ENCODE data around the gene MAP3K6. TPM values are rescaled to one million over a fixed set of nuclear protein-coding genes. Genes with fewer than 3 reads are reported as not detected.
A peak's percentile ranks its signal among the peaks of the same experiment; 100 is the strongest.

The MAP3K6 gene
- total RNA-seq, 4 donors from 2014 or later: 13.5 to 35.5 (median 24.4) TPM

DNA sequence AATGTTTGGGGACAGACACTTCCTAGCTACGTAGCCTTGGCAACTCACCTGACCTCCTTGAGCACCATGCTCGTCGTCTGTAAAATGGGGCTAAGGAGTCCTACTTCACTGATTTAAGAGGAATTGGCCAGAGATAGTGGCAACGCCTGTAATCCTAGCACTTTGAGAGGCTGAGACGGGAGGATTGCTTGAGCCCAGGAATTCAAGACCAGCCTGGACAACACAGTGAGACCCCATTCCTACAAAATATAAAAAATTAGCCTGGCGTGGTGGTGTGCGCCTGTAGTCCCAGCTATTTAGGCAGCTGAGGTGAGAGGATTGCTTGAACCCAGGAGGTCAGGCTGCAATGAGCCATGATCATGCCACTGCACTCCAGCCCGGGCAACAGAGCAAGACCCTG is 20.4 kb downstream of the MAP3K6 start:
- 88% methylated on average over 3 to 8 of the region's 8 CpGs for WGBS, 2 donors (ENCODE audit: low coverage in 1 of 2)

DNA sequence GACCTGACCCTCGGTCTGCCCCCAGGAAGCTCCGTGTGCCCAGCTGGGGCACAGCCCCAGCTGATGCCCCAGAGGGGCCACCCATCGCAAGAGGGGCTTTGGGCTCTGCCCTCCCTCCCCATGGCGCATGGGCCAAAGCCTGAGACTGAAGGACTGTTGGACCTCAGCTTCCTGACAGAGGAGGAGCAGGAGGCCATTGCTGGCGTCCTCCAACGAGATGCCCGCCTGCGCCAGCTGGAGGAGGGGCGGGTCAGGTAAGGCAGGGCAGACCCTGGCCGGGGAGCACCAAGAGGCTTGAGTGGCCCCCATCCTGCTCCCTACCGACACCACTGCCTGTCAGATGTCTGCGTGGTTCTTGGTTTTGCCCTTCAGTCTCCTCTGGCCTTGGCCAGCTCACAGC is 21.5 kb downstream of the MAP3K6 start:
- intact Hi-C loops (cut with DNase I; ENCODE audit: low total_unique reads): no loop called here
- H3K27ac ChIP-seq: no peak overlapping the region
- in situ Hi-C loops (cut with MboI; ENCODE audit: low pct_ligation_motif_present in 1 of 4, low pct_unique_long_range_greater_than_20kb in 1 of 4, low sequenced_read_pairs in 3 of 4): no loop called here
- H3K27me3 ChIP-seq: no peaks in the 10 kb centered on the region
- peaks cover 7 to 30% (median 23%) of the 10 kb centered on the region in 4 donors for H3K4me1 ChIP-seq
- TF ChIP-seq, protein P1, sequence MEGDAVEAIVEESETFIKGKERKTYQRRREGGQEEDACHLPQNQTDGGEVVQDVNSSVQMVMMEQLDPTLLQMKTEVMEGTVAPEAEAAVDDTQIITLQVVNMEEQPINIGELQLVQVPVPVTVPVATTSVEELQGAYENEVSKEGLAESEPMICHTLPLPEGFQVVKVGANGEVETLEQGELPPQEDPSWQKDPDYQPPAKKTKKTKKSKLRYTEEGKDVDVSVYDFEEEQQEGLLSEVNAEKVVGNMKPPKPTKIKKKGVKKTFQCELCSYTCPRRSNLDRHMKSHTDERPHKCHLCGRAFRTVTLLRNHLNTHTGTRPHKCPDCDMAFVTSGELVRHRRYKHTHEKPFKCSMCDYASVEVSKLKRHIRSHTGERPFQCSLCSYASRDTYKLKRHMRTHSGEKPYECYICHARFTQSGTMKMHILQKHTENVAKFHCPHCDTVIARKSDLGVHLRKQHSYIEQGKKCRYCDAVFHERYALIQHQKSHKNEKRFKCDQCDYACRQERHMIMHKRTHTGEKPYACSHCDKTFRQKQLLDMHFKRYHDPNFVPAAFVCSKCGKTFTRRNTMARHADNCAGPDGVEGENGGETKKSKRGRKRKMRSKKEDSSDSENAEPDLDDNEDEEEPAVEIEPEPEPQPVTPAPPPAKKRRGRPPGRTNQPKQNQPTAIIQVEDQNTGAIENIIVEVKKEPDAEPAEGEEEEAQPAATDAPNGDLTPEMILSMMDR (IDR thresholded peaks at IDR 0.05): no peak
- TF ChIP-seq EP300 (IDR thresholded peaks at IDR 0.05; ENCODE audit: low read depth) (no peak), POLR2A (IDR thresholded peaks at IDR 0.05) (no peak), POLR2AphosphoS5 (IDR thresholded peaks at IDR 0.05) (no peak)
- DNase-seq: no peak
- no peaks in the 10 kb centered on the region for H3K36me3 ChIP-seq
- 88% methylated on average over 11 of the region's 12 CpGs; no CpG with 5 or more reads in 1 of the 2 donors for WGBS, 2 donors (ENCODE audit: low coverage in 1 of 2)
- H3K4me3 ChIP-seq: no peak overlapping the region
- H3K9me3 ChIP-seq: no peaks in the 10 kb centered on the region

More for the DNA sequence above, 20.4 kb downstream of the MAP3K6 start:
- peaks cover 15 to 36% (median 31%) of the 10 kb centered on the region in 4 donors for H3K4me1 ChIP-seq
- no peaks in the 10 kb centered on the region for H3K36me3 ChIP-seq
- no peak overlapping the region for H3K4me3 ChIP-seq
- TF ChIP-seq, protein P1 (IDR thresholded peaks at IDR 0.05): no peak
- TF ChIP-seq EP300 (IDR thresholded peaks at IDR 0.05; ENCODE audit: low read depth): no peak
- TF ChIP-seq POLR2AphosphoS5 (IDR thresholded peaks at IDR 0.05): no peak
- TF ChIP-seq POLR2A (IDR thresholded peaks at IDR 0.05): no peak
- H3K27me3 ChIP-seq: no peaks in the 10 kb centered on the region
- no peak overlapping the region for H3K27ac ChIP-seq
- no peaks in the 10 kb centered on the region for H3K9me3 ChIP-seq
- DNase-seq: no peak
- intact Hi-C loops (cut with DNase I; ENCODE audit: low total_unique reads) (no loop called here), in situ Hi-C loops (cut with MboI; ENCODE audit: low pct_ligation_motif_present in 1 of 4, low pct_unique_long_range_greater_than_20kb in 1 of 4, low sequenced_read_pairs in 3 of 4) (no loop called here)

DNA sequence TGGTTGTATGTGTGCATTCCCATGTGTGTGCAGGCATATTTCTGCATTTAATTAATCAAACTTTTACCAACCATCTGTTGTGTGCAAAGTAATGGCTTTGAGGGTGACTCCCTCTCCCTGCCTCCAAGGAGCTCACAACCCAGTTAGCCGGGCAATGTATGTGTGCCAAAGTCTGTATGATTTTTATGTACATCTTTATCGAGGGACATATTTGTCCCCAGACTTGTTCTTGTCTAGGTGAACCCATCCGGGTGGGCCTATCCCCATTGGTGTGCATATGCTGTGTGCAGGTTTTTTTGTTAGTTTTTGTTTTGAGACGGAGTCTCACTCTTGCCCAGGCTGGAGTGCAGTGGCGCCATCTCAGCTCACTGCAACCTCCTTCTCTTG is 23.1 kb downstream of the MAP3K6 start:
- H3K27ac ChIP-seq: peak overlapping the region in 2 of 4 donors; percentile 68 to 70
- 33 to 71% methylated on average over 1 to 5 of the region's 5 CpGs for WGBS, 2 donors (ENCODE audit: low coverage in 1 of 2)
- no peak for DNase-seq
- no peak for TF ChIP-seq EP300 (IDR thresholded peaks at IDR 0.05; ENCODE audit: low read depth)
- TF ChIP-seq POLR2A (IDR thresholded peaks at IDR 0.05): no peak
- TF ChIP-seq POLR2AphosphoS5 (IDR thresholded peaks at IDR 0.05): no peak
- TF ChIP-seq, protein P1 (IDR thresholded peaks at IDR 0.05): no peak
- in situ Hi-C loops (cut with MboI; ENCODE audit: low pct_ligation_motif_present in 1 of 4, low pct_unique_long_range_greater_than_20kb in 1 of 4, low sequenced_read_pairs in 3 of 4) (no loop called here), intact Hi-C loops (cut with DNase I; ENCODE audit: low total_unique reads) (no loop called here)
- no peaks in the 10 kb centered on the region for H3K9me3 ChIP-seq
- H3K4me1 ChIP-seq: peaks cover 0 to 15% (median 9%) of the 10 kb centered on the region in 4 donors
- H3K36me3 ChIP-seq: no peaks in the 10 kb centered on the region
- H3K27me3 ChIP-seq: no peaks in the 10 kb centered on the region
- H3K4me3 ChIP-seq: peak overlapping the region in 2 of 4 donors; percentile 30 to 37

GRCh38 chr1:27342778-27343638 is 23.8 kb downstream of the MAP3K6 start:
- in situ Hi-C loops (cut with MboI; ENCODE audit: low pct_ligation_motif_present in 1 of 4, low pct_unique_long_range_greater_than_20kb in 1 of 4, low sequenced_read_pairs in 3 of 4): no loop called here
- H3K4me3 ChIP-seq: peak overlapping the region in 2 of 4 donors; percentile 30 to 37
- no peaks in the 10 kb centered on the region for H3K36me3 ChIP-seq
- H3K27ac ChIP-seq: peak overlapping the region; percentile 65 to 70 (median 67)
- DNase-seq: peak; percentile 67
- TF ChIP-seq POLR2AphosphoS5 (IDR thresholded peaks at IDR 0.05): no peak
- TF ChIP-seq, protein P1 (IDR thresholded peaks at IDR 0.05): no peak
- H3K9me3 ChIP-seq: no peaks in the 10 kb centered on the region
- 61% methylated on average over 30 of the region's 31 CpGs; no CpG with 5 or more reads in 1 of the 2 donors for WGBS, 2 donors (ENCODE audit: low coverage in 1 of 2)
- H3K4me1 ChIP-seq: peaks cover 0 to 15% (median 9%) of the 10 kb centered on the region in 4 donors
- intact Hi-C loops (cut with DNase I; ENCODE audit: low total_unique reads): no loop called here
- no peaks in the 10 kb centered on the region for H3K27me3 ChIP-seq

All from transverse colon (tissue), 4 donors.